ENCODE results near the gene ATP6V1F.

DNA sequence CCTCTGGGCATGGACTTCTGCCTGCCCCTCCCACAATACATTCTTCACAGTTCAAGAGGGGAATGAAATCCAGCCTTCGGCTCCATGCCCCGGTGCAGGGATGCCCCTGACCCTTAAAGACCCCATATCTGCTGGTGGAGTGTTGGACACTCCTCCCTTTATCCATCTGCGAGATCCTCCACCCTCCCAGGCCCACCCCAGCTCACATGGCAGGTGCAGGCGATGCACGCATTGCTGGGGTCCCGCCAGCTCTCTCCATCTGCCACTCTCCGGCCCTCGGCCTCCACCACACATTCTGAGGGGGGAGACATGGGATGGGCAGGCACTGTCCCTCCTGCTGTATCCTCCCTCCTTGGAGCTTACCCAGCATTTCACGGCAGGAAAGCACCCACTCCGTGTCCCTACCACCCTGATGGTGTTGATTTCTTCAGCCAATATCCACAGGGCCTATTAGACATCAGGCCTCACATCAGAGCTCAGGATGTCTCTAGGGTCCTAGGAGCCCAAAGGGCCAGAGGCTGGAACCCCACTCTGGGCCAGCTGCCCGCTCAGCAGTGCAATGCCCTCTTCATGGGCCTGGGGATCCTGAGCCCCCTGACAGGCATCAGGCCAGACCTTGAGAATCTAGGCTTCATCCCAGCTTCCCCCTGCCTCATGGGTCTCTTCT, 18.3 kb downstream of the ATP6V1F start:
- TF ChIP-seq EZH2phosphoT487 (IDR thresholded peaks at IDR 0.05): no peak
- TF ChIP-seq, protein P1, sequence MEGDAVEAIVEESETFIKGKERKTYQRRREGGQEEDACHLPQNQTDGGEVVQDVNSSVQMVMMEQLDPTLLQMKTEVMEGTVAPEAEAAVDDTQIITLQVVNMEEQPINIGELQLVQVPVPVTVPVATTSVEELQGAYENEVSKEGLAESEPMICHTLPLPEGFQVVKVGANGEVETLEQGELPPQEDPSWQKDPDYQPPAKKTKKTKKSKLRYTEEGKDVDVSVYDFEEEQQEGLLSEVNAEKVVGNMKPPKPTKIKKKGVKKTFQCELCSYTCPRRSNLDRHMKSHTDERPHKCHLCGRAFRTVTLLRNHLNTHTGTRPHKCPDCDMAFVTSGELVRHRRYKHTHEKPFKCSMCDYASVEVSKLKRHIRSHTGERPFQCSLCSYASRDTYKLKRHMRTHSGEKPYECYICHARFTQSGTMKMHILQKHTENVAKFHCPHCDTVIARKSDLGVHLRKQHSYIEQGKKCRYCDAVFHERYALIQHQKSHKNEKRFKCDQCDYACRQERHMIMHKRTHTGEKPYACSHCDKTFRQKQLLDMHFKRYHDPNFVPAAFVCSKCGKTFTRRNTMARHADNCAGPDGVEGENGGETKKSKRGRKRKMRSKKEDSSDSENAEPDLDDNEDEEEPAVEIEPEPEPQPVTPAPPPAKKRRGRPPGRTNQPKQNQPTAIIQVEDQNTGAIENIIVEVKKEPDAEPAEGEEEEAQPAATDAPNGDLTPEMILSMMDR (IDR thresholded peaks at IDR 0.05): no peak
- TF ChIP-seq EZH2 (IDR thresholded peaks at IDR 0.05): no peak
